GM20000 (cell line): ENCODE measurements around the gene POLDIP3.
A peak's percentile ranks its signal among the peaks of the same experiment; 100 is the strongest.
"Not testable (repeated sequence)": the region's sequence is repeated elsewhere in the genome, so short reads cannot be mapped to it uniquely, and the experiment has no call there.

ENCODE experiments used
- DNase-seq: peaks from one replicate; pipeline ENCODE4 v3.0.0; 2012; ENCODE audit warnings: low spot score
- CTCF ChIP-seq: IDR thresholded peaks from 2 replicates; pipeline ENCODE4 v1.5.1; 2012; ENCODE audit warnings: mild to moderate bottlenecking, control low read depth; ENCODE audit errors: extremely low read depth, missing control alignments

Gene POLDIP3

GRCh38 chr22:42622061-42622710, 7.5 kb upstream of the POLDIP3 start:
- no peak for DNase-seq
- TF ChIP-seq CTCF: no peak

- peak; percentile 89 for DNase-seq
- peak; percentile 87 for TF ChIP-seq CTCF
These were observed 6.9 kb upstream of the POLDIP3 start for GRCh38 chr22:42621505-42622002.

- TF ChIP-seq CTCF: no peak
- DNase-seq: no peak
These were observed 5.4 kb upstream of the POLDIP3 start for GRCh38 chr22:42620084-42620483.

- no peak for TF ChIP-seq CTCF
- DNase-seq: no peak
These were observed 4.8 kb upstream of the POLDIP3 start for GRCh38 chr22:42619261-42620063.

GRCh38 chr22:42617155-42617983, 2.7 kb upstream of the POLDIP3 start:
- no peak for TF ChIP-seq CTCF
- no peak for DNase-seq

- not testable (repeated sequence) for DNase-seq
These were observed 1.1 kb upstream of the POLDIP3 start for GRCh38 chr22:42615860-42616175.

GRCh38 chr22:42615092-42615859, 593 bp upstream of the POLDIP3 start:
- no peak for TF ChIP-seq CTCF

More at GRCh38 chr22:42615092-42615859, 593 bp upstream of the POLDIP3 start:
- DNase-seq: peak; percentile 91
